Natural killer cell (primary cell): Measurements from ENCODE around the gene CALML5. TPM values are rescaled to one million over a fixed set of nuclear protein-coding genes. Genes with fewer than 3 reads are reported as not detected.

Source experiments
- ATAC-seq, 3 donors: fragments of 150-1000 bp in 2 of 3; fragments of 200-7000 bp in 1 of 3; cut with Tn5 transposase; 1 replicate in 1 of 3; 2 replicates in 2 of 3; pipeline ENCODE4 v1.10.0; 2021; ENCODE audit warnings: mild to moderate bottlenecking in 2 of 3, moderate library complexity in 2 of 3
- DNase-seq, 2 donors: peaks; one replicate each; pipeline versions ENCODE4 v3.0.0 to v3.0.0-alpha.2; 2013 to 2021; ENCODE audit warnings: mixed read lengths in 1 of 2
- H3K27ac ChIP-seq: one replicate; pipeline ENCODE4 v1.5.1; 2013; ENCODE audit warnings: mild to moderate bottlenecking, low read length
- H3K27me3 ChIP-seq: one replicate; pipeline ENCODE4 v1.6.1; 2013; ENCODE audit warnings: low read length; ENCODE audit not compliant: control insufficient read depth, insufficient read depth
- H3K36me3 ChIP-seq: one replicate; pipeline ENCODE4 v1.6.1; 2013; ENCODE audit warnings: low read length; ENCODE audit not compliant: control insufficient read depth, insufficient read depth
- H3K4me1 ChIP-seq: one replicate; pipeline ENCODE4 v1.6.1; 2013; ENCODE audit warnings: low read length; ENCODE audit not compliant: control insufficient read depth, insufficient read depth
- H3K4me3 ChIP-seq: one replicate; pipeline ENCODE4 v1.5.1; 2013; ENCODE audit warnings: low read length
- H3K9me3 ChIP-seq: one replicate; pipeline ENCODE4 v1.6.1; 2013; ENCODE audit warnings: low read length; ENCODE audit not compliant: control insufficient read depth, insufficient read depth
- H3K27ac Mint-ChIP-seq, 2 donors: one replicate each; pipeline ENCODE4 v1.8.0; 2022; ENCODE audit warnings: mild to moderate bottlenecking in 2 of 2, mixed read lengths in 2 of 2, moderate library complexity in 1 of 2
- H3K27me3 Mint-ChIP-seq, 2 donors: one replicate each; pipeline ENCODE4 v1.8.0; 2022; ENCODE audit warnings: low read depth in 2 of 2, mixed read lengths in 2 of 2
- H3K36me3 Mint-ChIP-seq: one replicate; pipeline ENCODE4 v1.8.0; 2022; ENCODE audit warnings: mixed read lengths
- H3K4me1 Mint-ChIP-seq, 2 donors: one replicate each; pipeline ENCODE4 v1.8.0; 2022; ENCODE audit warnings: mixed read lengths in 2 of 2
- H3K4me3 Mint-ChIP-seq: one replicate; pipeline ENCODE4 v1.8.0; 2022; ENCODE audit warnings: mild to moderate bottlenecking, moderate library complexity, mixed read lengths
- H3K9me3 Mint-ChIP-seq, 2 donors: one replicate each; pipeline ENCODE4 v1.8.0; 2022; ENCODE audit warnings: mixed read lengths in 2 of 2
- CTCF ChIP-seq: fragments of 200-600 bp; IDR thresholded peaks from one replicate; pipeline ENCODE4 v1.8.0; 2022; ENCODE audit warnings: antibody characterized with exemption
- WGBS: methylation state at CpG from one replicate; pipeline ENCODE4 v1.1.7; 2013; ENCODE audit warnings: missing lambda C conversion rate; ENCODE audit not compliant: insufficient coverage; 5-methylcytosine and 5-hydroxymethylcytosine counted together
- intact Hi-C: fragments of 100-400 bp; cut with micrococcal nuclease; formaldehyde crosslinking; loops from one replicate; pipeline ENCODE4 v1.14.2; 2022
- total RNA-seq, 4 donors: library from RNA; stranded (reverse); fragments of 120-200 nt in 1 of 4; gene quantifications; one replicate each; pipeline versions ENCODE4 v1.2.3 to v1.2.4, GENCODE V29; 2013 to 2022

Gene CALML5
- total RNA-seq, 3 donors from 2014 or later (not counting 1 experiment from before 2014, with no cell fraction given), result not detected

- Histone ChIP-seq H3K27ac (no peak overlapping the region), H3K9me3 (no peaks in the 10 kb centered on the region), H3K27me3 (no peaks in the 10 kb centered on the region), H3K36me3 (no peaks in the 10 kb centered on the region), H3K4me1 (no peaks in the 10 kb centered on the region), H3K4me3 (no peak overlapping the region)
- 91% methylated on average over 7 of the region's 7 CpGs for WGBS
- Mint-ChIP-seq H3K27me3 (peaks cover 0 to 15% of the 10 kb centered on the region in 2 donors), H3K36me3 (no peaks in the 10 kb centered on the region), H3K4me1 (no peaks in the 10 kb centered on the region), H3K27ac (no peak overlapping the region), H3K4me3 (no peak overlapping the region), H3K9me3 (no peaks in the 10 kb centered on the region)
- ATAC-seq (no peak), DNase-seq (no peak)
- intact Hi-C loops, result no loop called here
- TF ChIP-seq CTCF, result no peak
Measured at GRCh38 chr10:5500162-5500670, 846 bp upstream of the CALML5 start.

- Mint-ChIP-seq H3K4me1 (no peaks in the 10 kb centered on the region), H3K9me3 (no peaks in the 10 kb centered on the region), H3K27me3 (peaks cover 0 to 13% of the 10 kb centered on the region in 2 donors), H3K36me3 (no peaks in the 10 kb centered on the region), H3K27ac (no peak overlapping the region), H3K4me3 (no peak overlapping the region)
- intact Hi-C loops, result no loop called here
- DNase-seq (no peak), ATAC-seq (no peak)
- no peaks in the 10 kb centered on the region for H3K9me3 ChIP-seq
- TF ChIP-seq CTCF, result no peak
- H3K27me3 ChIP-seq, result no peaks in the 10 kb centered on the region
- H3K4me3 ChIP-seq, result no peak overlapping the region
- H3K36me3 ChIP-seq, result no peaks in the 10 kb centered on the region
- no peaks in the 10 kb centered on the region for H3K4me1 ChIP-seq
- 94% methylated on average over 61 of the region's 61 CpGs for WGBS
- no peak overlapping the region for H3K27ac ChIP-seq
Measured at GRCh38 chr10:5498791-5499492, 428 bp downstream of the CALML5 start.

GRCh38 chr10:5497948-5498730 is 1.2 kb downstream of the CALML5 start:
- H3K4me1 ChIP-seq, result no peaks in the 10 kb centered on the region
- no peak overlapping the region for H3K4me3 ChIP-seq
- no peak overlapping the region for H3K27ac ChIP-seq
- Mint-ChIP-seq H3K9me3 (no peaks in the 10 kb centered on the region), H3K4me1 (no peaks in the 10 kb centered on the region), H3K27me3 (peaks cover 0 to 10% of the 10 kb centered on the region in 2 donors), H3K36me3 (no peaks in the 10 kb centered on the region), H3K4me3 (no peak overlapping the region), H3K27ac (no peak overlapping the region)
- ATAC-seq (no peak), DNase-seq (no peak)
- H3K36me3 ChIP-seq, result no peaks in the 10 kb centered on the region
- no peak for TF ChIP-seq CTCF
- H3K27me3 ChIP-seq, result no peaks in the 10 kb centered on the region
- 97% methylated on average over 17 of the region's 19 CpGs for WGBS
- H3K9me3 ChIP-seq, result no peaks in the 10 kb centered on the region
- intact Hi-C loops, result no loop called here
